Measurements from ENCODE around the gene USP32.

- TF ChIP-seq, protein P1, sequence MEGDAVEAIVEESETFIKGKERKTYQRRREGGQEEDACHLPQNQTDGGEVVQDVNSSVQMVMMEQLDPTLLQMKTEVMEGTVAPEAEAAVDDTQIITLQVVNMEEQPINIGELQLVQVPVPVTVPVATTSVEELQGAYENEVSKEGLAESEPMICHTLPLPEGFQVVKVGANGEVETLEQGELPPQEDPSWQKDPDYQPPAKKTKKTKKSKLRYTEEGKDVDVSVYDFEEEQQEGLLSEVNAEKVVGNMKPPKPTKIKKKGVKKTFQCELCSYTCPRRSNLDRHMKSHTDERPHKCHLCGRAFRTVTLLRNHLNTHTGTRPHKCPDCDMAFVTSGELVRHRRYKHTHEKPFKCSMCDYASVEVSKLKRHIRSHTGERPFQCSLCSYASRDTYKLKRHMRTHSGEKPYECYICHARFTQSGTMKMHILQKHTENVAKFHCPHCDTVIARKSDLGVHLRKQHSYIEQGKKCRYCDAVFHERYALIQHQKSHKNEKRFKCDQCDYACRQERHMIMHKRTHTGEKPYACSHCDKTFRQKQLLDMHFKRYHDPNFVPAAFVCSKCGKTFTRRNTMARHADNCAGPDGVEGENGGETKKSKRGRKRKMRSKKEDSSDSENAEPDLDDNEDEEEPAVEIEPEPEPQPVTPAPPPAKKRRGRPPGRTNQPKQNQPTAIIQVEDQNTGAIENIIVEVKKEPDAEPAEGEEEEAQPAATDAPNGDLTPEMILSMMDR (IDR thresholded peaks at IDR 0.05; ENCODE audit: low read length): no peak
- no peak for TF ChIP-seq EZH2 (IDR thresholded peaks at IDR 0.05; ENCODE audit: borderline replicate concordance, low read length)
Measured at GRCh38 chr17:60410001-60410400, 18.1 kb upstream of the USP32 start.

Measured in OCI-LY1 (cell line).